Measurements from ENCODE around the gene MAMDC4. TPM values are rescaled to one million over a fixed set of nuclear protein-coding genes. Genes with fewer than 3 reads are reported as not detected.
A peak's percentile ranks its signal among the peaks of the same experiment; 100 is the strongest.

Gene MAMDC4
- total and polyA plus RNA-seq, 2 of the 13 experiments (the other 11 are each of a cell fraction or from before 2014, with no cell fraction given), result 6.0 to 6.8 TPM

- WGBS (ENCODE audit: low lambda C conversion rate), result 60% methylated on average over 11 of the region's 11 CpGs
- ATAC-seq (peak; percentile 11; the same call in 2 of the 3 replicates), FAIRE-seq (no peak), DNase-seq (ENCODE audit: low spot score) (no peak)
- peaks cover 58% of the 10 kb centered on the region for H3K4me1 ChIP-seq (ENCODE audit: insufficient read depth, low read length)
- no TSS peak for BruUV-seq (replicated peaks)
- no peaks in the 10 kb centered on the region for H3K36me3 ChIP-seq (replicated peaks in 1 of 2; ENCODE audit: control insufficient read depth in 1 of 2, insufficient read depth in 2 of 2, low read length in 2 of 2)
- ChIA-PET POLR2A (interaction anchor here (2.8 kb wide), 1 partner anchor 15 kb away, joined by 23 read pairs; the partner anchor contains the start of gene EDF1), CTCF (ENCODE audit: low intra/inter-chr PET ratio, low total read pairs) (no interaction called here)
- no peak overlapping the region for H3K4me2 ChIP-seq (ENCODE audit: low read depth, low read length)
- H3K27ac ChIP-seq (ENCODE audit: extremely low read length, insufficient read depth, low read length), result no peak overlapping the region
- no peak overlapping the region for H3K4me3 ChIP-seq (replicated peaks in 1 of 3; ENCODE audit: insufficient read depth in 1 of 3, low read depth in 2 of 3, low read length in 3 of 3)
- no peak overlapping the region for H3K9ac ChIP-seq (ENCODE audit: insufficient read depth, low read depth, low read length)
- no peaks in the 10 kb centered on the region for H4K20me1 ChIP-seq (ENCODE audit: insufficient read depth, low read length)
- H3K79me2 ChIP-seq (ENCODE audit: insufficient read depth, low read length), result peaks cover 4% of the 10 kb centered on the region
- no peak overlapping the region for H2AFZ ChIP-seq (ENCODE audit: low read length)
- H3K9me3 ChIP-seq (ENCODE audit: low read length), result no peaks in the 10 kb centered on the region
- intact Hi-C loops (cut with micrococcal nuclease; ENCODE audit: unreplicated experiment), result loop anchor here (5.0 to 10.0 kb wide), 2 partner anchors 33 to 96 kb away; partner anchors contain the start of gene PHPT1
- TF ChIP-seq GATAD2A (CRISPR knock-in tag; IDR thresholded peaks at IDR 0.05) (0 out of 2 replicates have a peak, but pooled peaks have one; percentile 14), SMAD9 (CRISPR knock-in tag; IDR thresholded peaks at IDR 0.05) (no peak), ZNF430 (CRISPR knock-in tag; IDR thresholded peaks at IDR 0.05) (no peak), ZNF143 (CRISPR knock-in tag; IDR thresholded peaks at IDR 0.05) (no peak), HNF4A (CRISPR knock-in tag; IDR thresholded peaks at IDR 0.05) (0 out of 2 replicates have a peak, but pooled peaks have one; percentile 6), DRAP1 (CRISPR knock-in tag; IDR thresholded peaks at IDR 0.05) (no peak), ZBTB42 (CRISPR knock-in tag; IDR thresholded peaks at IDR 0.05) (no peak), ZBTB33 (CRISPR knock-in tag; IDR thresholded peaks at IDR 0.05) (peak; percentile 70; the same call in 1 of the 2 replicates), CTCF (CRISPR knock-in tag; IDR thresholded peaks at IDR 0.05) (peak; percentile 36), RARG (CRISPR knock-in tag; IDR thresholded peaks at IDR 0.05; ENCODE audit: low read depth) (no peak), SP5 (CRISPR knock-in tag; IDR thresholded peaks at IDR 0.05; ENCODE audit: borderline replicate concordance, low read depth) (0 out of 2 replicates have a peak, but pooled peaks have one; percentile 15), SAP130 (CRISPR knock-in tag; IDR thresholded peaks at IDR 0.05; ENCODE audit: low read depth) (0 out of 2 replicates have a peak, but pooled peaks have one; percentile 11)
- TF ChIP-seq, protein P1, sequence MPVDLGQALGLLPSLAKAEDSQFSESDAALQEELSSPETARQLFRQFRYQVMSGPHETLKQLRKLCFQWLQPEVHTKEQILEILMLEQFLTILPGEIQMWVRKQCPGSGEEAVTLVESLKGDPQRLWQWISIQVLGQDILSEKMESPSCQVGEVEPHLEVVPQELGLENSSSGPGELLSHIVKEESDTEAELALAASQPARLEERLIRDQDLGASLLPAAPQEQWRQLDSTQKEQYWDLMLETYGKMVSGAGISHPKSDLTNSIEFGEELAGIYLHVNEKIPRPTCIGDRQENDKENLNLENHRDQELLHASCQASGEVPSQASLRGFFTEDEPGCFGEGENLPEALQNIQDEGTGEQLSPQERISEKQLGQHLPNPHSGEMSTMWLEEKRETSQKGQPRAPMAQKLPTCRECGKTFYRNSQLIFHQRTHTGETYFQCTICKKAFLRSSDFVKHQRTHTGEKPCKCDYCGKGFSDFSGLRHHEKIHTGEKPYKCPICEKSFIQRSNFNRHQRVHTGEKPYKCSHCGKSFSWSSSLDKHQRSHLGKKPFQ (CRISPR knock-in tag; IDR thresholded peaks at IDR 0.05; ENCODE audit: insufficient replicate concordance), result peak; percentile 72
- peaks cover 0 to 4% of the 10 kb centered on the region in 2 experiments; a peak in 3 of 5 replicates for H3K27me3 ChIP-seq (ENCODE audit: control insufficient read depth in 1 of 2, insufficient read depth in 2 of 2, low read length in 2 of 2)
- in situ Hi-C loops (cut with HindIII; ENCODE audit: extremely low pct_ligation_motif_present, low pct_unique_long_range_greater_than_20kb), result no loop called here
Observed at GRCh38 chr9:136880651-136881050, 28.5 kb downstream of the MAMDC4 start.
